Brain microvascular endothelial cell (primary cell): ENCODE measurements around the gene ZNF521.

Experiments
- DNase-seq: peaks from one replicate; pipeline ENCODE4 v3.0.0-alpha.2; 2020
- H3K27ac ChIP-seq: fragments of 250-450 bp; sonication (Bioruptor Pico); 2 replicates; pipeline ENCODE4 v1.5.1; 2020; ENCODE audit warnings: mild to moderate bottlenecking, moderate library complexity
- H3K27me3 ChIP-seq: fragments of 250-450 bp; sonication (Bioruptor Pico); replicated peaks from 2 replicates; pipeline ENCODE4 v1.5.1; 2020; ENCODE audit warnings: mild to moderate bottlenecking
- H3K36me3 ChIP-seq: fragments of 250-450 bp; sonication (Bioruptor Pico); replicated peaks from 2 replicates; pipeline ENCODE4 v1.5.1; 2020; ENCODE audit warnings: mild to moderate bottlenecking
- H3K4me3 ChIP-seq: 2 replicates; pipeline ENCODE4 v1.5.1; 2011; ENCODE audit warnings: low read depth, mild to moderate bottlenecking, control low read depth, low read length, moderate library complexity
- in situ Hi-C: cut with HindIII; loops from 2 replicates; pipeline ENCODE4 v1.10.0; 2017; ENCODE audit warnings: low sequenced_read_pairs, low pct_ligation_motif_present
- TF ChIP-seq, protein P1 (sequence below): IDR thresholded peaks from 2 replicates; pipeline ENCODE4 v1.5.1; 2011; ENCODE audit warnings: low read depth, mild to moderate bottlenecking, moderate library complexity, low read length, control low read depth, inconsistent platforms; ENCODE audit errors: missing control alignments

ZNF521 gene

GRCh38 chr18:25077038-25077943, 274.7 kb downstream of the ZNF521 start:
- TF ChIP-seq, protein P1, sequence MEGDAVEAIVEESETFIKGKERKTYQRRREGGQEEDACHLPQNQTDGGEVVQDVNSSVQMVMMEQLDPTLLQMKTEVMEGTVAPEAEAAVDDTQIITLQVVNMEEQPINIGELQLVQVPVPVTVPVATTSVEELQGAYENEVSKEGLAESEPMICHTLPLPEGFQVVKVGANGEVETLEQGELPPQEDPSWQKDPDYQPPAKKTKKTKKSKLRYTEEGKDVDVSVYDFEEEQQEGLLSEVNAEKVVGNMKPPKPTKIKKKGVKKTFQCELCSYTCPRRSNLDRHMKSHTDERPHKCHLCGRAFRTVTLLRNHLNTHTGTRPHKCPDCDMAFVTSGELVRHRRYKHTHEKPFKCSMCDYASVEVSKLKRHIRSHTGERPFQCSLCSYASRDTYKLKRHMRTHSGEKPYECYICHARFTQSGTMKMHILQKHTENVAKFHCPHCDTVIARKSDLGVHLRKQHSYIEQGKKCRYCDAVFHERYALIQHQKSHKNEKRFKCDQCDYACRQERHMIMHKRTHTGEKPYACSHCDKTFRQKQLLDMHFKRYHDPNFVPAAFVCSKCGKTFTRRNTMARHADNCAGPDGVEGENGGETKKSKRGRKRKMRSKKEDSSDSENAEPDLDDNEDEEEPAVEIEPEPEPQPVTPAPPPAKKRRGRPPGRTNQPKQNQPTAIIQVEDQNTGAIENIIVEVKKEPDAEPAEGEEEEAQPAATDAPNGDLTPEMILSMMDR: no peak
- no peak overlapping the region for H3K27ac ChIP-seq
- no peak for DNase-seq
- no peaks in the 10 kb centered on the region for H3K36me3 ChIP-seq
- no peak overlapping the region for H3K4me3 ChIP-seq
- no peaks in the 10 kb centered on the region for H3K27me3 ChIP-seq
- in situ Hi-C loops: no loop called here

- TF ChIP-seq, protein P1: no peak
Observed at GRCh38 chr18:25075783-25076182, 276.2 kb downstream of the ZNF521 start.

GRCh38 chr18:25075331-25075730, 276.6 kb downstream of the ZNF521 start:
- TF ChIP-seq, protein P1: no peak

More at GRCh38 chr18:25075783-25076182, 276.2 kb downstream of the ZNF521 start:
- H3K36me3 ChIP-seq: no peaks in the 10 kb centered on the region
- DNase-seq: no peak
- in situ Hi-C loops: no loop called here
- no peak overlapping the region for H3K27ac ChIP-seq
- no peak overlapping the region for H3K4me3 ChIP-seq
- H3K27me3 ChIP-seq: no peaks in the 10 kb centered on the region

GRCh38 chr18:25074925-25075324, 277.0 kb downstream of the ZNF521 start:
- Histone ChIP-seq H3K4me3 (no peak overlapping the region), H3K36me3 (no peaks in the 10 kb centered on the region), H3K27ac (no peak overlapping the region), H3K27me3 (no peaks in the 10 kb centered on the region)
- in situ Hi-C loops: no loop called here
- TF ChIP-seq, protein P1: no peak
- no peak for DNase-seq

More at GRCh38 chr18:25075331-25075730, 276.6 kb downstream of the ZNF521 start:
- H3K27me3 ChIP-seq: no peaks in the 10 kb centered on the region
- H3K27ac ChIP-seq: no peak overlapping the region
- no peak overlapping the region for H3K4me3 ChIP-seq
- no peaks in the 10 kb centered on the region for H3K36me3 ChIP-seq
- in situ Hi-C loops: no loop called here
- DNase-seq: no peak

GRCh38 chr18:25072205-25072604, 279.8 kb downstream of the ZNF521 start:
- no peak for DNase-seq
- TF ChIP-seq, protein P1: no peak
- Histone ChIP-seq H3K4me3 (no peak overlapping the region), H3K27ac (no peak overlapping the region), H3K27me3 (no peaks in the 10 kb centered on the region), H3K36me3 (no peaks in the 10 kb centered on the region)
- in situ Hi-C loops: no loop called here
